Loucy (cell line): ENCODE measurements around the gene PDGFB.

Experiments
- H2AFZ ChIP-seq: fragments of 200-600 bp; sonication (generic); 2 replicates; pipeline ENCODE4 v1.6.0; 2016; ENCODE audit warnings: antibody characterized with exemption, mild to moderate bottlenecking, low read length, moderate library complexity
- H3F3A ChIP-seq: fragments of 200-600 bp; 2 replicates; pipeline ENCODE4 v1.6.0; 2016; ENCODE audit warnings: antibody characterized with exemption, low read depth, mild to moderate bottlenecking
- H3K27me3 ChIP-seq: fragments of 200-600 bp; sonication (generic); 2 replicates; pipeline ENCODE4 v1.6.1; 2014; ENCODE audit warnings: low read length, mild to moderate bottlenecking; ENCODE audit not compliant: insufficient read depth, poor library complexity, severe bottlenecking
- H3K36me3 ChIP-seq: fragments of 200-600 bp; sonication (generic); 2 replicates; pipeline ENCODE4 v1.6.1; 2016; ENCODE audit warnings: low read length; ENCODE audit not compliant: insufficient read depth
- H3K4me1 ChIP-seq: fragments of 200-600 bp; sonication (generic); 2 replicates; pipeline ENCODE4 v1.5.1; 2014; ENCODE audit warnings: low read length, mild to moderate bottlenecking; ENCODE audit not compliant: insufficient read depth, poor library complexity, severe bottlenecking
- H3K4me2 ChIP-seq: fragments of 200-600 bp; sonication (generic); 2 replicates; pipeline ENCODE4 v1.6.0; 2014; ENCODE audit warnings: antibody characterized with exemption, low read length, low read depth, mild to moderate bottlenecking; ENCODE audit not compliant: poor library complexity, severe bottlenecking
- H3K4me3 ChIP-seq: fragments of 200-600 bp; sonication (generic); 2 replicates; pipeline ENCODE4 v1.5.1; 2014; ENCODE audit warnings: low read length, mild to moderate bottlenecking, mixed read lengths; ENCODE audit not compliant: poor library complexity, severe bottlenecking
- H3K79me2 ChIP-seq: fragments of 200-600 bp; sonication (generic); 2 replicates; pipeline ENCODE4 v1.6.1; 2014; ENCODE audit warnings: low read length; ENCODE audit not compliant: insufficient read depth
- H3K9ac ChIP-seq: fragments of 200-600 bp; sonication (generic); 2 replicates; pipeline ENCODE4 v1.6.0; 2014; ENCODE audit warnings: mild to moderate bottlenecking, low read depth, low read length, moderate library complexity; ENCODE audit not compliant: poor library complexity, severe bottlenecking
- H3K9me2 ChIP-seq: fragments of 200-600 bp; sonication (generic); replicated peaks from 2 replicates; pipeline ENCODE4 v1.6.1; 2016; ENCODE audit warnings: low read depth, low read length, mixed read lengths
- H3K9me3 ChIP-seq: fragments of 200-600 bp; sonication (generic); 2 replicates; pipeline ENCODE4 v1.6.1; 2014; ENCODE audit warnings: mild to moderate bottlenecking, antibody characterized with exemption, low read length, low read depth; ENCODE audit not compliant: insufficient read depth
- H4K20me1 ChIP-seq: fragments of 200-600 bp; sonication (generic); 2 replicates; pipeline ENCODE4 v1.6.0; 2014; ENCODE audit warnings: antibody characterized with exemption, low read length, mild to moderate bottlenecking; ENCODE audit not compliant: insufficient read depth, poor library complexity, severe bottlenecking
- EZH2phosphoT487 ChIP-seq: fragments of 200-600 bp; IDR thresholded peaks from 2 replicates; pipeline ENCODE4 v1.6.1; 2018; ENCODE audit warnings: antibody characterized with exemption, mild to moderate bottlenecking, moderate library complexity, borderline replicate concordance
- TF ChIP-seq, protein P1 (sequence below): fragments of 200-600 bp; sonication (generic); conservative IDR thresholded peaks from 2 replicates; pipeline ENCODE4 v1.5.1; 2014; ENCODE audit warnings: mild to moderate bottlenecking, antibody characterized with exemption, low read length

The PDGFB gene

DNA sequence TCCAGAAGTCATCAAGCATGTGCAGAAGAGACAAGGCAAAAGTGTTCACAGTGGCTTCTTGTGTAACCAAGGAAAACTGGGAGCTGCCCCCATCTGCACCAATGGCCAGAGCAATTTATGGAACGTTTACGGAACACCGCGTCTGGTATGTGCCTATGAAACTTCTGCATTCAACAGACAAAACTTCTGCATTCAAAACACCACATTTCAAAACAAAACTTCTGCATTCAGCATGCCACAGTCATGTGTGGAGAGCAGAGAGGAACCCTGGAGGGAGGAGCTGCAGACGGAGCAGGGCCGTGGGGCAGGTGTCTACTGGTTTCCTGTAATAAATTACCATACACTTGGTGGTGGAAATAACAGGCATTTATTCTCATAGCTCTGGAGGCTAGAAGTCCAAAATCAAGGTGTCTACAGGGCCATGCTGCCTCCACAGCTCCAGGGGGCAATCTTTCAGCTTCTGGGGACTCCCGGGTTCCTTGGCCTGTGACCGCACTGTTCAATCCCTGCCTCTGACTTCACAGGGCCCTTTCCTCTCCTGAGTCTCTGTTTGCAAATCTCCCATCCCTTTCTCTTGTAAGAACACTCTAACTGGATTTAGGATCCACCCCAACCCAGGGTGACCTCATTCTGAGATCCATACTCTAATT is 42.4 kb upstream of the PDGFB start:
- no peaks in the 10 kb centered on the region for H4K20me1 ChIP-seq
- no peaks in the 10 kb centered on the region for H3K36me3 ChIP-seq
- H3K4me1 ChIP-seq: peaks cover 13% of the 10 kb centered on the region
- no peaks in the 10 kb centered on the region for H3K9me3 ChIP-seq
- TF ChIP-seq, protein P1, sequence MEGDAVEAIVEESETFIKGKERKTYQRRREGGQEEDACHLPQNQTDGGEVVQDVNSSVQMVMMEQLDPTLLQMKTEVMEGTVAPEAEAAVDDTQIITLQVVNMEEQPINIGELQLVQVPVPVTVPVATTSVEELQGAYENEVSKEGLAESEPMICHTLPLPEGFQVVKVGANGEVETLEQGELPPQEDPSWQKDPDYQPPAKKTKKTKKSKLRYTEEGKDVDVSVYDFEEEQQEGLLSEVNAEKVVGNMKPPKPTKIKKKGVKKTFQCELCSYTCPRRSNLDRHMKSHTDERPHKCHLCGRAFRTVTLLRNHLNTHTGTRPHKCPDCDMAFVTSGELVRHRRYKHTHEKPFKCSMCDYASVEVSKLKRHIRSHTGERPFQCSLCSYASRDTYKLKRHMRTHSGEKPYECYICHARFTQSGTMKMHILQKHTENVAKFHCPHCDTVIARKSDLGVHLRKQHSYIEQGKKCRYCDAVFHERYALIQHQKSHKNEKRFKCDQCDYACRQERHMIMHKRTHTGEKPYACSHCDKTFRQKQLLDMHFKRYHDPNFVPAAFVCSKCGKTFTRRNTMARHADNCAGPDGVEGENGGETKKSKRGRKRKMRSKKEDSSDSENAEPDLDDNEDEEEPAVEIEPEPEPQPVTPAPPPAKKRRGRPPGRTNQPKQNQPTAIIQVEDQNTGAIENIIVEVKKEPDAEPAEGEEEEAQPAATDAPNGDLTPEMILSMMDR: peak; percentile 58
- TF ChIP-seq EZH2phosphoT487: no peak
- H3K9ac ChIP-seq: peak overlapping the region; percentile 30
- H3F3A ChIP-seq: no peaks in the 10 kb centered on the region; the same call in 1 of the 2 replicates
- H3K79me2 ChIP-seq: no peaks in the 10 kb centered on the region
- H3K9me2 ChIP-seq: no peaks in the 10 kb centered on the region
- H3K4me3 ChIP-seq: peak overlapping the region; percentile 1
- H2AFZ ChIP-seq: peak overlapping the region; percentile 76; the same call in 1 of the 2 replicates
- peak overlapping the region; percentile 68 for H3K4me2 ChIP-seq
- H3K27me3 ChIP-seq: no peaks in the 10 kb centered on the region

DNA sequence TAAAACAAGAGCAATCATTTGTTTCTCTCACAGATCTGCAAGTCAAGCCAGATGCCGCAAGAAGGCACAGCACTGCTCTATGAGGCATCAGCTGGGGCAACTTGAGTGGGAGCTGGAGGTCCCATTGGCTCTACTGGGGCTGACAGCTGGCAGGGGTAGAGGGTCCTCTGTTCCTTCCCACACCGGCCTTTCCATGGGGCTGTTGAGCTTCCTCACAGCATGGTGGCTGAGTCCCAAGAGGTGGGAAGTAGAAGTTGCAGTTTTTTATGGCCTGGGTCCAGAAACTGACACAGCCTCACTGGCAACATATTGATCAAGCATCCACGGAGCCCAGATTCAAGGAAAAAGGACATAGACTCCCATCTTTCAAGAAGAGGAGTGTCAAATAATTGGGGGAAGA is 40.2 kb upstream of the PDGFB start:
- no peak for TF ChIP-seq EZH2phosphoT487
- TF ChIP-seq, protein P1: no peak
- H3K4me1 ChIP-seq: peaks cover 13% of the 10 kb centered on the region
- H3F3A ChIP-seq: no peaks in the 10 kb centered on the region; the same call in 1 of the 2 replicates
- no peak overlapping the region for H3K9ac ChIP-seq
- no peaks in the 10 kb centered on the region for H3K79me2 ChIP-seq
- H3K27me3 ChIP-seq: no peaks in the 10 kb centered on the region
- no peaks in the 10 kb centered on the region for H4K20me1 ChIP-seq
- no peaks in the 10 kb centered on the region for H3K36me3 ChIP-seq
- H3K9me3 ChIP-seq: no peaks in the 10 kb centered on the region
- H3K4me2 ChIP-seq: no peak overlapping the region
- H2AFZ ChIP-seq: no peak overlapping the region
- no peak overlapping the region for H3K4me3 ChIP-seq
- no peaks in the 10 kb centered on the region for H3K9me2 ChIP-seq

DNA sequence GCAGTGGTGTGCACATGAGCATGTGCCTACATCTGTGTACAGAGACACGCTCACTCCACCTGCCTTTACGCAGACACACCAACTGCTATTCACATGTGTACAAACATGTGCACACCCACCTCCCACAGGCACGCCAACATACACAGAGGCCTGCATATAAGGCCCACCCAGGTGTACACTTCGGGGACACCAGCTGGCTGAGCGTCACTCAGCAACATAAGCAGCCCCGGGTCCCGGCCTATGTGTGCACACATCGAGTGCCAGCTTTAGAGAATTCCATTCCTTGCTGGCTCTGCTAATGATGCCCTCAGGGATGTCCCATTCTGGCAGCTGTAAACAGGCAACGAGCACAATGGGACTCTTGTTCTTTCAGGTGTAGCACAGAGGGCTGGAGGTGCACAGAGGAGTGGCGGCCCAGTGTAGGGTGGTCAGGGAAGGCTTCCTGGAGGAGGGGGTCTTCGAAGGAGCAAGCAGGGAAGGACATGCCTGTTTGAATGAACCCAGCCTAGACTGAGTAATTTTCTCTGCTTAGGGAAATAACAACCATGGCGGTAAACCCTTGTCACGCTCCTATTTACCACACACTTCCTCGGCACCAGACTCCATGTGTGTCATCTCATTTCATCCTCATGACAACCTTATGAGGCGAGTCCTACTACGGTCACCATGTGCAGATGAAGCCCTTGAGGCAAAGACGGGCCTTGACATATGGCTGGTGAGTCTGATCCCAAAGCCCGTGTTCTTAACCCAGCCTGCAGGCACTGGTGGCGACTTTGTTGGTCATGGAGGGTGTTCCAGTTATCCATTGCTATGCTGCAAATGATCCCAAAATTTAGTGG is 39.6 kb upstream of the PDGFB start:
- Histone ChIP-seq H3K4me2 (no peak overlapping the region), H4K20me1 (no peaks in the 10 kb centered on the region), H3K36me3 (no peaks in the 10 kb centered on the region), H3K9me2 (no peaks in the 10 kb centered on the region), H3K4me3 (no peak overlapping the region), H2AFZ (no peak overlapping the region), H3K9ac (no peak overlapping the region), H3K4me1 (peaks cover 13% of the 10 kb centered on the region), H3K27me3 (no peaks in the 10 kb centered on the region), H3F3A (no peaks in the 10 kb centered on the region; the same call in 1 of the 2 replicates), H3K9me3 (no peaks in the 10 kb centered on the region), H3K79me2 (no peaks in the 10 kb centered on the region)
- TF ChIP-seq EZH2phosphoT487: no peak
- TF ChIP-seq, protein P1: no peak
